ENCODE measurements around the gene CHST4. TPM values are rescaled to one million over a fixed set of nuclear protein-coding genes. Genes with fewer than 3 reads are reported as not detected.

CHST4 gene
- polyA plus RNA-seq, 1 donor (not counting 4 experiments of a cell fraction or from before 2014, with no cell fraction given) = 0.14 TPM

DNA sequence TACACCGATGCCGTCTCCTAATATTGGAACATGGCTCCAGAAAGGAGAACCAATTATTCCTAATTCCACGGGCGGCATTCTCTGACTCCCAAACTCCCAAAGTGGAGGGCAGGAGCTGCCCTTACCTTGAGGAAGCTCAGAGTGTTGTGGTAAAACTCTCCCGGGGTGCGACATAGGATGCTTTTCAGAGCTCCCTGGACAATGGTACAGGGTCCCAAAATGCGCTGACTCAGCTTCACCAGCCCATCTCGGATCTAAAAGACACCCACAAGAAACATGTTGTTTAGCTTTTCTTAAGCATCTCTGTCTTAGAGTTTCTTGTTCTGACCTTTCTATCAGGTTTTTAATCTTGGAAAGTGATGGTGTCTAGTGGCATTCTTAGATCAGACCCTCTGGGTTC, 43.9 kb downstream of the CHST4 start:
- H3K4me1 ChIP-seq (ENCODE audit: control insufficient read depth, extremely low read depth, insufficient read depth, low read length) = no peaks in the 10 kb centered on the region
- H3K36me3 ChIP-seq (ENCODE audit: control insufficient read depth in 2 of 2, extremely low read depth in 1 of 2, insufficient read depth in 2 of 2, low read length in 2 of 2) = no peaks in the 10 kb centered on the region
- FAIRE-seq = no peak

DNA sequence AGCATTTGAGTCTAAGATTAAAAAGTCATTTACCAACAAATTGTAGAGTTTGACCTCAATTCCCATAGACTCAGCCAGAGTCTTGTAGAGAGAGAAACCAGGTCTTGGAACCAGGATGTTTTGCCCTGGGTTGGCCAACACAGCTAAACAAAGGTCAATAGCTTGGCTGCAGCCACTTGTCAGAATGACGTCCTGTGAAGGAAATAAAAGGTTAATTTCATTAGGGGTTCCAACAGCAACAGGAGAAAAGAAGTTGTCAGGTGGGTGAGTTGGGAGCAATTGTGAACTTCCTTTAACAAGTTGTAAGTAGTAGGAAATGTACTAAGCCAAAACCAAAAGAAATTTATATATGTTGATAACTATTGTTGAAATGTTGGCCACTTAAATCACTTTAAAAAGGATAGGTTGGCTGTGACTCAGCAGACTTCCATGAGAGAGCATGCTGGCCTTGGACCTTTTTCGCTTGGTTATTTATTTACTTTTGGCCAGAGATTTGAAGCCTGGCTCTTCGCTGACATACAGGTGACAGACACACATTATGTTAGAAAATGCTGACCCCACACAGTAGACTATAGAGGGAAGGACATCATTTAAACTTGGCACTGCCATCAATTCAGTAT, 46.4 kb downstream of the CHST4 start:
- no peaks in the 10 kb centered on the region for H3K27me3 ChIP-seq (ENCODE audit: control insufficient read depth, extremely low read depth, insufficient read depth, low read length)
- H3K27ac ChIP-seq (ENCODE audit: control insufficient read depth, insufficient read depth, low read length) = no peak overlapping the region
- FAIRE-seq (no peak), DNase-seq (ENCODE audit: low read depth, low spot score) (no peak)
- H3K36me3 ChIP-seq (ENCODE audit: control insufficient read depth in 2 of 2, extremely low read depth in 1 of 2, insufficient read depth in 2 of 2, low read length in 2 of 2) = no peaks in the 10 kb centered on the region
- H3K9ac ChIP-seq (ENCODE audit: control insufficient read depth, extremely low read depth, insufficient read depth, low read length) = no peak overlapping the region
- no peak overlapping the region for H3K4me2 ChIP-seq (ENCODE audit: control insufficient read depth, extremely low read depth, insufficient read depth, low read depth, low read length)
- no peaks in the 10 kb centered on the region for H3K9me3 ChIP-seq (ENCODE audit: control insufficient read depth, low read depth, low read length)
- H2AFZ ChIP-seq (ENCODE audit: control insufficient read depth, low read length) = no peak overlapping the region
- no peaks in the 10 kb centered on the region for H3K9me1 ChIP-seq (ENCODE audit: control insufficient read depth, extremely low read depth, insufficient read depth, low read length)
- dilution Hi-C loops (cut with MboI; ENCODE audit: extremely low pct_ligation_motif_present, low sequenced_read_pairs) = no loop called here
- H3K4me1 ChIP-seq (ENCODE audit: control insufficient read depth, extremely low read depth, insufficient read depth, low read length) = no peaks in the 10 kb centered on the region
- H3K79me2 ChIP-seq (ENCODE audit: control insufficient read depth, insufficient read depth, low read length) = no peaks in the 10 kb centered on the region
- TF ChIP-seq, protein P1, sequence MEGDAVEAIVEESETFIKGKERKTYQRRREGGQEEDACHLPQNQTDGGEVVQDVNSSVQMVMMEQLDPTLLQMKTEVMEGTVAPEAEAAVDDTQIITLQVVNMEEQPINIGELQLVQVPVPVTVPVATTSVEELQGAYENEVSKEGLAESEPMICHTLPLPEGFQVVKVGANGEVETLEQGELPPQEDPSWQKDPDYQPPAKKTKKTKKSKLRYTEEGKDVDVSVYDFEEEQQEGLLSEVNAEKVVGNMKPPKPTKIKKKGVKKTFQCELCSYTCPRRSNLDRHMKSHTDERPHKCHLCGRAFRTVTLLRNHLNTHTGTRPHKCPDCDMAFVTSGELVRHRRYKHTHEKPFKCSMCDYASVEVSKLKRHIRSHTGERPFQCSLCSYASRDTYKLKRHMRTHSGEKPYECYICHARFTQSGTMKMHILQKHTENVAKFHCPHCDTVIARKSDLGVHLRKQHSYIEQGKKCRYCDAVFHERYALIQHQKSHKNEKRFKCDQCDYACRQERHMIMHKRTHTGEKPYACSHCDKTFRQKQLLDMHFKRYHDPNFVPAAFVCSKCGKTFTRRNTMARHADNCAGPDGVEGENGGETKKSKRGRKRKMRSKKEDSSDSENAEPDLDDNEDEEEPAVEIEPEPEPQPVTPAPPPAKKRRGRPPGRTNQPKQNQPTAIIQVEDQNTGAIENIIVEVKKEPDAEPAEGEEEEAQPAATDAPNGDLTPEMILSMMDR (optimal IDR thresholded peaks at IDR 0.05 in 1 of 3, IDR thresholded peaks at IDR 0.05 in 1 of 3, conservative IDR thresholded peaks at IDR 0.05 in 1 of 3; ENCODE audit: extremely low read depth in 1 of 3, insufficient read depth in 2 of 3, low read length in 3 of 3) = no peak
- TF ChIP-seq EZH2 (IDR thresholded peaks at IDR 0.05; ENCODE audit: low read length) = no peak
- H3K4me3 ChIP-seq (ENCODE audit: control insufficient read depth in 2 of 3, extremely low read depth in 1 of 3, insufficient read depth in 2 of 3, low read depth in 1 of 3, low read length in 3 of 3) = no peak overlapping the region
- no peaks in the 10 kb centered on the region for H4K20me1 ChIP-seq (ENCODE audit: control insufficient read depth, extremely low read depth, insufficient read depth, low read length)

More for the DNA sequence above, 43.9 kb downstream of the CHST4 start:
- Histone ChIP-seq H4K20me1 (ENCODE audit: control insufficient read depth, extremely low read depth, insufficient read depth, low read length) (no peaks in the 10 kb centered on the region), H2AFZ (ENCODE audit: control insufficient read depth, low read length) (no peak overlapping the region), H3K27ac (ENCODE audit: control insufficient read depth, insufficient read depth, low read length) (no peak overlapping the region), H3K4me2 (ENCODE audit: control insufficient read depth, extremely low read depth, insufficient read depth, low read depth, low read length) (no peak overlapping the region), H3K4me3 (ENCODE audit: control insufficient read depth in 2 of 3, extremely low read depth in 1 of 3, insufficient read depth in 2 of 3, low read depth in 1 of 3, low read length in 3 of 3) (no peak overlapping the region), H3K9ac (ENCODE audit: control insufficient read depth, extremely low read depth, insufficient read depth, low read length) (no peak overlapping the region), H3K9me1 (ENCODE audit: control insufficient read depth, extremely low read depth, insufficient read depth, low read length) (no peaks in the 10 kb centered on the region), H3K79me2 (ENCODE audit: control insufficient read depth, insufficient read depth, low read length) (no peaks in the 10 kb centered on the region), H3K27me3 (ENCODE audit: control insufficient read depth, extremely low read depth, insufficient read depth, low read length) (no peaks in the 10 kb centered on the region), H3K9me3 (ENCODE audit: control insufficient read depth, low read depth, low read length) (no peaks in the 10 kb centered on the region)
- TF ChIP-seq, protein P1 (optimal IDR thresholded peaks at IDR 0.05 in 1 of 3, IDR thresholded peaks at IDR 0.05 in 1 of 3, conservative IDR thresholded peaks at IDR 0.05 in 1 of 3; ENCODE audit: extremely low read depth in 1 of 3, insufficient read depth in 2 of 3, low read length in 3 of 3) = no peak
- TF ChIP-seq EZH2 (IDR thresholded peaks at IDR 0.05; ENCODE audit: low read length) = no peak
- dilution Hi-C loops (cut with MboI; ENCODE audit: extremely low pct_ligation_motif_present, low sequenced_read_pairs) = no loop called here
- DNase-seq (ENCODE audit: low read depth, low spot score) = no peak
